GM21825 (cell line): ENCODE data around the gene MICU2.

Experiments
- ATAC-seq: cut with Tn5 transposase; IDR thresholded peaks from one replicate; pipeline ENCODE4 v1.9.1; 2021; ENCODE audit warnings: mild to moderate bottlenecking, moderate library complexity; ENCODE audit not compliant: unreplicated experiment

MICU2 gene

DNA sequence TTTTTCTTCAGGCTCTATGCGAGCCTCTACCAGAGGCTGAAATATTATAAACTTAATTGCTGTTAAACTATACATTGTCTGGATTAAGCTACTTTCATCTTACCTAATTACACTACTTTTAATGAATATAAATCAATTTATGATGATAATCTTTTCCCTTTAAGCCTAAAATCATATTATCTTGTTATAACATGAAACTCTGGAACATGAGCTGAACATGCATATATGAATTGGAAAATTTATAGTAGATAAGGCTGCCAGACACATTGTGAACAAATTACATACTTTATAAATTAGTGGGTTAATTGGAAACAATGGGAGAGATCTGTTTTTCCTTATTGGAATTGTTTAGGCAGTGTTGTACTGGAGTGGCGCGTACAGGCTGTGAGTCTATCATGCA is 99.6 kb downstream of the MICU2 start:
- no peak for ATAC-seq

- no peak for ATAC-seq
These were observed 102.3 kb downstream of the MICU2 start for GRCh38 chr13:21501686-21502085.

GRCh38 chr13:21486322-21486721 is 117.6 kb downstream of the MICU2 start:
- ATAC-seq, result no peak

DNA sequence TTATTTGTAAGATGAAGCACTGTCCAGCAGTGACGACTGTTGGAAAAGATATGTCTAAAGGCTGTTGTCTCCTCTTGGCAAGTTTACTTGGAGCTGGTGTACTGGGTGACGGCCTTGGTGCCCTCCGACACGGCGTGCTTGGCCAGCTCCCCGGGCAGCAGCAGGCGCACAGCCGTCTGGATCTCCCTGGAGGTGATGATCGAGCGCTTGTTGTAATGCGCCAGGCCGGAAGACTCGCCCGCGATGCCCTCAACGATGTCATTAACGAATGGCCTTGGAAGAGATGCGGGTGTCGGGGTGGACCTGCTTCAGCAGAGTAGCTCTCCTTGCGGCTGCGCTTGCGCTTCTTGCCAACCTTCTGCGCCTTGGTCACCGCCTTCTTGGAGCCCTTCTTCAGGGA is 120.2 kb downstream of the MICU2 start:
- ATAC-seq, result no peak

GRCh38 chr13:21481359-21481758 is 122.6 kb downstream of the MICU2 start:
- ATAC-seq, result no peak

- no peak for ATAC-seq
These were observed 124.8 kb downstream of the MICU2 start for GRCh38 chr13:21478881-21479808.

DNA sequence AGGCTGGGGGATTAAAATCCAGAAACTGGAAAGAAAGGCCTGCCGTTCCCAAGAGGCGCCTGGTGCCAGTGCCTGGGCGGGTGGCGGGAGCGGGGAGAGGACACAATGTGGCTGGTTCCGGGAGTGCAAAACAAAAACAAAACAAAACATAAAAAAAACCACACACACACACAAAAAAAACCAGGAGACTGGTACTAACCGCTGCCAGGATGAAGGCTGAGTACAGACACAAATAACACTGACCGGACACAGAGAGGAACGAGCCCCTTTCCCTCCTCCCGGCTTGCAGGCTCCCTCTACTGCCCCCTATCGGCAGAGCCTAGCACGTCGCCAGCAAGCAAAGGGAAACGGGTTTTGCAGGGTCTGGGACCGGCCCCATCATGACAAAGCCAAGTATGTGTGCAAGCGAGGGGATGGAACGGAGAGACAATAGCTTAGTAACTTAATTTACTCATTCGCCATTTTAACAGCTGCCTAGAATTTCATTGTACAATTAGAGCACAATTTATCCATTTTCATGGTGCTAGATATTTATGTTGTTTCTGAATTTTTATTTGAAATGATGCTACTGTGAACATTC is 127.0 kb downstream of the MICU2 start:
- peak; percentile 84 for ATAC-seq

GRCh38 chr13:21475115-21475514 is 128.9 kb downstream of the MICU2 start:
- no peak for ATAC-seq

DNA sequence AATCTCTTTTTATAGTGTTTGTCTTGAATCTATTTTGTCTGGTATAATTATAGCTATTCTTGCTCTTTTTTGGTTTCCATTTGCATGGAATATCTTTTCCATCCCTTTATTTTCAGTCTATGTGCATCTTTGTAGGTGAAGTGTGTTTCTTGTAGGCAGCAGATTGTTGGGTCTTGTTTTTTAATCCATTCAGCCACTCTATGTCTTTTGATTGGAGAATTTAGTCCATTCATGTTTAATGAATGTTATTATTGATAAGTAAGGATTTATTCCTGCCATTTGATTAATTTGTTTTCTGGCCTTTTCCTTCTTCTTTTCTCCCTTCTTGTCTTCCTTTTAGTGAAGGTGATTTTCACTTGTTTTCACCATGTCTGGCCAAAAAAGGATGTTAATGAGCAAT is 133.2 kb downstream of the MICU2 start:
- no peak for ATAC-seq

DNA sequence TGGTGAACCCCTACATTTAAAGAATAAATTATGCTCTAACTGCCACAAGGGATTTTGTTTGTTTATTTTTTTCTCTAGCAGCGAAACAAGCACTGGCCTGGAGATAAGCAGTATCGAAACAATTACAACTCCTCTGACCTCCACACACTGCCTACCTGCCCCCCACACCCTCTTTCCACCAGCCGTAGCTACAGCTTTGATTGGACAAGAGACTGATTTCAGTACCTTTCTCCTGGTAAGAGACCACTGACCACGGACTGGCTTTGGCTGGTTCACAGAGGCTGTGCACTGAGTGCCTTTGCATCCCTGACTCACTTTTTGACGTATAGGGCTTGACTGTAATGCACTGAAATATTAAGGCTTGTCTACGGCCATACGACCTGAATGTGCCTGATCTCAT is 137.4 kb downstream of the MICU2 start:
- no peak for ATAC-seq

DNA sequence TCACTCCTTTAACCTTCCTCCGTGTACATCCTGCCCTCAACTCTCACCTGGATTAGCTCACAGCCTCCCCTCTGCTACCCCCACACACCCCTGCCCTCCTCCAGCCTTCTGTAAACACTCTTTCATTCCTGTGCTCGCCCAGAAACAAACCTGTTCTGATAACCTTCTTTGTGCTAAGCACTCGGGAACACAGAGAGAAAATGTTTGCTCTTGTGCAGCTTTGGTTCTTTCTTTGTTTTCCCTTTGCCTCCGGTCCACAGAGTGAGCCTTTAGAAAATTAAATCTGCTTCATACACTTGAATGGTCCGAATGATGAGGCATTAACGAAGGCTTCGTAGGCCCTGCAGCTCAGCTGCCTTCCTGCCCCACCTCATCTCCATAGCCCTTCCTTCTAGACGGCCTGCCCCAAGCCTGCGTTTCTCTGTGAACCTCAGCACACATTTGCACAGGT is 138.2 kb downstream of the MICU2 start:
- ATAC-seq, result no peak

- ATAC-seq, result no peak
These were observed 140.5 kb downstream of the MICU2 start for GRCh38 chr13:21463424-21463823.

GRCh38 chr13:21461131-21461530 is 142.8 kb downstream of the MICU2 start:
- no peak for ATAC-seq

- ATAC-seq, result peak; percentile 87
These were observed 144.9 kb downstream of the MICU2 start, which contains the start of gene ZDHHC20 for GRCh38 chr13:21458813-21459701. Gene ZDHHC20 (minus strand): TSS chr13:21459303. CDS start chr13:21459171, 132 bp downstream.

DNA sequence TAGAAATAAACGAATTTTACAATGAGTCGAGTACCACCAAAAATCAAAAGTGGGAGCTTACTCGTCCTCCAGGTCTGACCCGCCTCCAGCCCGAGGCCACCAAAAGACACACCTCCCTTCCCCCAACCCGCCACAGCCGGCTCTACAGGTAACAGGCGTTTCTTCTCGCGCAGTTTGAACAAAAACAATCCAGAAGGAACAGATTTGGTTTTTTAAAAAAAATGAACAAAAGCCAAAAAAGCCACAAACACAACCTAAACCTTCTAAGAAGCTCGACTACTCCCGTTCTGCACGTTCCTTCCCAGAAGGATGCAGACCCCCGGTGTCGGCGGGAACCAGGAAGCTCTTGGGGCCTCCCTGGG is 145.5 kb downstream of the MICU2 start:
- peak; percentile 40 for ATAC-seq

DNA sequence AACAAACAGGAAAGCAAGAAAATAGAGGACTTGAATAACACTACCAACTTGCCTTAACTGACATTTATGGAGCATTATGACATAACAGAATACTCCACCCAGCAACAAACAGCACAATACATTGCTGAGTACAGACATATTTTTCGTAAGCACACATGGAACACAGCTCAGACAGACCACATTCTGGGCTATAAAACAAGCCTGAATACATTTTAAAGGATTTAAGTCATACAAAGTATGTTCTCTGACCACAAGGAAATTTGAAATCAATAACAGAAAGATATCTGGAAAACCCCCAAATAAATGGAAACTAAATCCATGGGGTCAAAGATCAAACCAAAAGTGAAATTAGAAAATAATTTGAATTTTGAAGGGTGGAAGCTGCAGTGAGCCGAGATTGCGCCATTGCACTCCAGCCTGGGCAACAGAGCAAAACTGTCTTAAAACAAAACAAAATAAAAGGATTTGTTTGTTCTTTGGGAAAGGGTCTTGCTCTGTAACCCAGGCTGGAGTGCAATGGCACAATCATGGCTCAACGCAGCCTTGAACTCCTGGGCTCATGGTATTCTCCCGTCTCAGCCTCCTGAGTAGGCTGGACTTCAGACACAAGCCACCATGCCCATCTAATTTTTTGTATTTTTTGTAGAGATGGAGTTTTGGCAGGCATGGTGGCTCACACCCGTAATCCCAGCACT is 150.4 kb downstream of the MICU2 start:
- ATAC-seq, result no peak

DNA sequence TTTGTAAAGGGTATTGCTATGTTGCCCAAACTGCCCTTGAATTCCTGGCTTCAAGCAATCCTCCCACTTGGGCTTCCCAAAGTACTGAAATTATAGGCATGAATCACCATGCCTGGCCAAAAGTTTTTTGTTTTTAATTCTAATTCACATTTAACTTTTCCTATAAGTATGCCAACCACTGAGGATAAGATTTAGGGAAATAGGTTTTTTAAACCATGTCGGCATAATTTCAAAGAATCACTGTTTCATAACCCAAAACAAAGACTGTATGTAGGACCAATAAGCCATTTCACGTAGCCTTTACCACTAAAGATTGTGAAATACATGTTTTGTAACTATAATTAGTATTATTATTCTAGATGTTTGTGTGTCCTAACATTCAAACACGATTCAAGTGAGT is 153.0 kb downstream of the MICU2 start:
- no peak for ATAC-seq

DNA sequence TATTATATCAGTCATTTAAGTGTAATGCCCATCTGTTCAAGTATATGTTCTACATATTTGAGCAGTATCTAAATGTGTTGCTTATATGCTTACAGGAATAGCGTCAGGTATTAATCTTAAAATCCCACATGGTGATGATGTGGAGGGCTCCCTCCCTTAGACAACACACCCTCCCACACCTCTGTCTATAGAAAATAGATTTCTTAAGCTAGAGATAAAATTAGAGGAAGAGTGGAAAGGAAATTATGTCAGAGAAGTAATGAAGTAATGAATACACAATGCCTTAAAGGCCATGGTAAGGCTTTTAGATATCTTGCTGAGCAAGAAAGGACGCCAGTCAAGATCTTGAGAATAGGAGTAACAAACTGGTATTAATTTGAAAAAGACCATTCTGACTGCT is 157.3 kb downstream of the MICU2 start:
- ATAC-seq, result no peak

DNA sequence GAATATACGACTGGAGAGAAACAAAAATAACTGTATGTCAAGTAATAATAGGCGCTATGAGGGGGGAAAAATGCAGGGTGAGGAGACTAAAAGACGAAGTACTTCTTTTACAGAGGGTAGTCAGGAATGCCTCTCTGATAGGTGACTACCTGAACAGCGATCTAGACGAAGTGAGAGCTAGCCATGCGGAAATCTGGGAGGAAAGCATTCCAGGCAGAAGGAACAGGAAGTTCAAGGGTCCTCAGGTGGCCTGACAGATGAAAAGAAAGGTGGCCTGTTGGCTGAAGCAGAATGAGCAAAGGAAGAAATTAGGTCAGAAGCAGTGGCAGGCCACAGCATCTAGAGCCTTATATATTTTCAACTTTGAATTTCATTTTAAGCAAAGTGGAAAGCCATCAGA is 158.2 kb downstream of the MICU2 start:
- ATAC-seq, result no peak

- ATAC-seq, result no peak
These were observed 160.8 kb downstream of the MICU2 start for GRCh38 chr13:21443171-21443570.
